GM21360 (cell line): ENCODE results near the gene DENND1C.

ENCODE experiments used
- ATAC-seq: cut with Tn5 transposase; IDR thresholded peaks from one replicate; pipeline ENCODE4 v1.9.1; 2021; ENCODE audit warnings: mild to moderate bottlenecking, moderate library complexity; ENCODE audit not compliant: unreplicated experiment

The DENND1C gene

DNA sequence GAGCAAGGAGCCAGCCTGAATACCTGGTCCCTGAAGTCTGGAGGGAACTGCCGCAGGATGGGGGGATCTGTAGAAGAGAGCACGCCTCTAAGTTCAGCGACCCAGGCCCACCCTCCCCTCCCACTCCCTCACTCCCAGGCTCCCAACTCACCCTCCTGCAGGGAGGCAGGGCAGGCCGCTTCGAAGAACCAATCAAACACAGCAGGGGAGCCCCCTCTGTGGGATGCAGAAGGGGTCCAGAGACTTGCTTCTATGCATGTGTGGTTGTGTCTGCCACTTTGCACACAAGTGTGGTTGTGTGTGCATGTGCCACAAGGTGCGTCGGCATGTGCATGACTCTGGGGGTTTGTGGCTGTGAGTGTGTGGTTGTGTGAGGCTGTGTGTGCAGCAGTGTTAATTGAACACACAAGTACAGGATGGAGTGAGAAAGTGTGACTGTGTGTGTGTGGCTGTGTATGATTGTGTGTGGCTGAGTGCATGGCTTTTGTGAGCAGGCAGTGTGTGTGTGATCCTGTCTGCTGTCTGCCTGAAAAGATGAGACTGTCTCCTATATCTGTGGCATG, 1.7 kb downstream of the DENND1C start:
- ATAC-seq: no peak

DNA sequence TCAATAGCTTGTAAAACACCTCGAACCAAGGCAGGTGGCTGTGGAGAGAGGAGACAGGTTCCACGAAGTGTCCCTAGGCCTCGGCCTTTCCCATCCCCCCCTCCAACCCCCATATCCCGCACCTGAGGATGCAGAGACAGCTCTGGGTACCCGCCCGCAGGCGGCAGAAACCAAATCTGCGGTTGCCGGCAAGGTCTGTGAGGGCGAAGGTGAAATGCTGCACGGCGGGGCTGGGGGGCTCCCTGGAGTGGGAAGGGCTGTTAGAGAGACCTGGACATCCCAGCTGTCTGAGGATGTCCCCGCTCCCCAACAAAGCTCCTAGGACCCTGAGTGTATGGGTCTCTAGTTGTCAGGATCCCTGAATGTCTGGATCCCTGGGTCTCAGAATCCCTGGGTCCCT, 2.8 kb downstream of the DENND1C start:
- no peak for ATAC-seq

DNA sequence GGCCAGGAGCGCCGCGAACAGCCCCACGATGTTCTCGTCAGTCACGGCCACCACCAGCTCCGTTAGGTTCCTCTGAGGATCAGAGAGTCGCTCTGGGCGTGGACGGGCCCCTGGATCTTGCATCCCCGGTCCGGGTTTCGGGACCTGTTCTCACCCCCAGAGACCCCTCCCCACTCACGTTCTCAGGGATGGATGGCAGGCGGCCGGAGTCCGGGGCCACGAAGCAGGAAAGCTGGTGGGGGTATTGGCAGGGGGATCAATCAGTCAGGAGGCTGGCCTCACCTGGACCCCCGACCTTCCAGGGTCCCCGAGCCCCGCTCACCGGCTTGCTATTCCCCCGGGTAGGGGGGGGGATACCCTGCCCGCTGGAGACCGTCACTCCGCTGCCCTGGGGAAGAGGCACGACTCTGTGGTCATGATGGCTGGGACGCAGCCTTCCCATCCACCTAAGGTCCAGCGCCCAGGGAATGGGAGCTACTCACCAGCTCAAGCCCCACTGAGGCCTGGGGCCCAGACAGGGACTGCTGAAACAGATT, 4.6 kb downstream of the DENND1C start:
- no peak for ATAC-seq

DNA sequence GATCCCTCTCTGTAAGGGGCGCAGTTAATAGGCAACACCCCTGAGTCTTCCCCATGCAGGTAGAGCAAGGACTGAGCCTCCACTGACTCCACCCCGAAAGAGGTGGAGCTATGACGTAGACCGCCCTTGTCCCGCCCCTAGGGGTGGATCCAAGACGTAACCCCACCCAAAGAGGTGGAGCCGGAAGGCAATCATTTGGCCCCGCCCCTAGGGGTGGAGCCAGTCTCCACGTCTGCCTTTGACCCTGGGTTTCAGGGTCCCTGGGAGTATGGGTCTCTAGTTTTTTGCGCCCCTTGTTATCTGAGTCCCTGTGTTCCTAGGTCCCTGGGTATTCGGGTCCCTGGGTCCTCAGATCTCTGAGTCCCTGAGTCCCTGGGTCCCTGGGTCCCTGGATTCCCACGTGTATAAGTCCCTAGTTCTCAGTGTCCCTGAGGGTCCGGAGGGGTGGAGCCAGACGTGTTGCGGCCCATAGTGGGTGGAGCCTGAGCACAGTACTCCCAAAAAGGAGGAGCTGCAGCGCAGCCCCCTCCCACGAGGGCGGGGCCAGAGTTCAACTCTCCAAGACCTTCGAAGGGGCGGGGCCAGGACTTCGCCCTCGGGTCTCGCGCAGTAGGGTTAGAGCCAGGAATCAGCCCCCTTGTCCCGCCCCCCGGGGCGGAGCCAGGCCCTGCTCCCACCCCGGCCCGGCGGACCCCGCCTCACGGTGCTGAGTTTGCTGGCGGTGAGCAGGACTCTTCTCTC, 5.3 kb downstream of the DENND1C start:
- no peak for ATAC-seq

DNA sequence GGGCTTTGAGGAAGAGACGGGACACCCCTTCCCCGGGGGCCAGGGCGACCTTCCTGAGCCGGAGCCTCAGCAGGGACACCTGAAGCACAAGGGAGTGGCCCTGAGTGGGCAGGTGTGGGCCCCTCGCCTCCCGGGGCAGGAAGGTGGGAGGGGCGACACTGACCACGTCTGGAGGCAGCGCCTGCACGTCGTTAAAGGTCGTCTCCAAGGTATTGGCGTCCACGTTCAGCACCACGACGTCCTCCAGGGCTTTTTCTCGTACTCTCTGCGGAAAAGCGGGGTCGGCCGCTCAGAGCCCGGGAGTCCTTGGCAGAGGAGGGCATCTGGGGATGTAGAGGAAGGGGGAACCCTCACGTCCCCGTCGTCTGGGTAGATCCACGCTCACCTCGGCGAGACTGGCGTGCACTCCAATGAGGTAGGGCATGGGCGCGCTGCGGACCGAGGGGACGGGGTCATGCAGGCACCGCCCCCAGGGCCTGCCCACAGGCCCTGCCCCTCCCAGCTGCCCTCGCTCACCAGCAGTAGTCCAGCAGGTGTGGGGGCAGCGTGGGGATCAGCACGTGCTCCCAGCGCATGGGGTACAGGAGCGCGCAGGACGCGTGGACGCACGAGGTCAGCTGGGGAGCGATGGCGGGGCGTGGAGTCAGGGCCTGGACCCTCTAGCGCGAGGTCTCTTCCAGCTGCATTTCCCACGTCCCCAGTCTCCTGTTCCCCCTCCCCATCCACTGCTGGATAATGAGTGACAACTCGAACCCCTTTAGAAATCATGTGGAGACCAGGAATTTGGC, 6.1 kb downstream of the DENND1C start:
- ATAC-seq: no peak

DNA sequence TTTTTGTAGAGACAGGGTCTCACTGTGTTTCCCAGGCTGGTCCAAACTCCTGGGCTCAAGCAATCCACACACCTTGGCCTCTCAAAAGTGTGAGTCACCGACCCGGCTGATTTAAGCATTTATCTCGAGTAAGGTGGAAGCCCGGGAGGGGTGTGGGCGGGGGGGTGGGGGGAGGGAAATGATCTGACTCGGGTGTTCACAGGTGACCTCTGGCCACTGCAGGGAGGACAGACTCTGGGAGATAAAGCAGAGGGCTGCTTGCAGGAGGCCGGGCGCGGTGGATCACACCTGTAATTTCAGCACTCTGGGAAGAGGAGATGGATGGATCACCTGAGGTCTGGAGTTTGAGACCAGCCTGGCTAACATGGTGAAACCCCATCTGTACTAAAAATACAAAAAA, 7.9 kb downstream of the DENND1C start:
- ATAC-seq: no peak

DNA sequence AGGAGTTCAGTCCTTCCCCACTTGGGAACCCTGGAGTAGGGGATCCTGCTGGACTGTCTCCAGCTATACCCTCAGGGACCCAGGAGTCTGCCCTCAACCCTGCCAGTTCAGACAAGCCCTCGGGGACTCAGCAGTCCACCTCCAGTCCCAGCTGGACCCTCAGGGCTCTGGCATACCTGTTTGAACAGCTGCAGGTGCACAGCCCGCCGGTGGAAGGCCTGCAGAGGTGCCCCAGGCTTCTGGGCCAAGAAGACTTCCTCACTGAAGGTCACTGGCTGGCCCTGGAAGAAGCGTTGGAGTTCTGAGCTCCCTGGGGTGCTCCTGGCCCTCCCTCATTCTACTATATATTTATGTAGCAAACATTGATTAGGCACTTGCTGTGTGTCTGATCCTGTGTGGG, 8.9 kb downstream of the DENND1C start:
- ATAC-seq: no peak

DNA sequence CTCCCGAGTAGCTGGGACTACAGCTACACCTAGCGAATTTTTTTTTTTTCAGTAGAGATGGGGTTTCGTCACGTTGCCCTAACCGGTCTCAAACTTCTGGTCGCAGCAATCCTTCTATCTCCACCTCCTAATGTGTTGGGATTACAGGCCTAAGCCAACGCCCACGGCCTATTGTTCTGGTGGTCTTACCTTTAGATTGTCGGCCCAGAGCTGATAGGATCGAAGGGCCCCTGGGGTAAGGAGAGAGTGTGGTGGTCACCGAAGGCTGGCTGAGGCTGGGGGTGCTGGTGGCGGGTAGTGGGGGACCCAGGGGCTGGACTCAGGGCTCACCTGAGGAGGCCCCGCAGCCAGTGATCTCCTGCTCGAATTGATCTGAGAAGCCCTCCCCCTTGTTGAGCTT, 10.5 kb downstream of the DENND1C start:
- no peak for ATAC-seq

DNA sequence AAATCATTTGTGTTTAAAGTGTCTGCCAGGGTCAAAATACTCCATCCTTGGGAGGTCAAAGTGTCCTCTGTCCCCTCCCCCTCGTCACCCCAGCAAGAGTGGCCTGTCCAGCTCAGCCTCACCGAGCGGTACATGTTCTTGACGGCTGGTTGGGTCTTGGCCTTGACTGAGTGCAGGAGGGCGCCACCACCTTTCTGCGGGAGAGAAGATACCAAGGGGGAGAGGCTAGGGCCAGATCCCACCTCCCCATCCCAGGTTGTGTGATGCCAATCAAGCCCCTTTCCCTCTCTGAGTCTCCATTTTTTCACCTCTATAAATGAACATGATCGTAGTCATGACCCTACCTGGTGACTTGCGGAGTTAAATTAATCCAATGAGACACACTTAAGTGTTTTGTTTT, 11.4 kb downstream of the DENND1C start:
- no peak for ATAC-seq

DNA sequence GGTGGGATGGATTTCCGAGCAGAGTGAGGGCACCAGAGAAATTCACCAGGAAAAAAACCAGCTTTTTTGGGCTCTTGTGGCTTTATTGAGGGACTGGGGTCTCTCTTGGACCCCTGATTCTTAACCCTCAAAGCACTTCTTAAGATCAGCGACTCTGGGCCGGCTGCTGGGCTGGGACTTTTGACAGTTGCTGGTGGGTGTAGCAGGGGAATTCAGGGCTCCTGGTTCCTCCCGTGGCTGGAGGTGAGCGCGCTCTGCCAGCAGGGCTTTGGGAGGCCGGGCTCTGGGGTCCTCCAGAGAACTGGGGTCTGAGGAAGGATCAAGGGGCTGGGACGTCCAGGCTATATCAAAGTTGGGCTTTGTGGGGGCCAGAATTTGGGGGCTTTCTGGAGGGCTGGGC, 14.2 kb downstream of the DENND1C start:
- no peak for ATAC-seq

DNA sequence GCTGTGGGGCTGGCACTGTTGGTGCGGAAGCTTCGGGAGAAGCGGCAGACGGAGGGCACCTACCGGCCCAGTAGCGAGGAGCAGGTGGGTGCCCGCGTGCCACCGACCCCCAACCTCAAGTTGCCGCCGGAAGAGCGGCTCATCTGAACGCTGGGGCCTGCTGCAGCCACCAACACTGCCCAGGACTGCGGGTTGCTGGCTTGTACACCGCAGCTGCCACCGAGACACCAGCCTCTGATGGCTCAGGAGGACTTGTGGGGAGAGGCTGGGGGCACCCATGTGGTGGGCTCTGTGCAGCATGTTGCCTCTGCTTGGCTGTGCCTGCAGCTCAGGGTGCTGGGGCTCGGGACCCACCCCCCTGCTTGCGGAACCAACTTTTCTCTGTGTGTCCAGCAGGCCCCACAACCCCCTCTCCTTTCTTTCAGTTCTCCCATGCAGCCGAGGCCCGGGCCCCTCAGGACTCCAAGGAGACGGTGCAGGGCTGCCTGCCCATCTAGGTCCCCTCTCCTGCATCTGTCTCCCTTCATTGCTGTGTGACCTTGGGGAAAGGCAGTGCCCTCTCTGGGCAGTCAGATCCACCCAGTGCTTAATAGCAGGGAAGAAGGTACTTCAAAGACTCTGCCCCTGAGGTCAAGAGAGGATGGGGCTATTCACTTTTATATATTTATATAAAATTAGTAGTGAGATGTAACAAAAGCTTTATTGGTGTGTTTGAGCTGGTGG, 14.9 kb downstream of the DENND1C start:
- no peak for ATAC-seq

DNA sequence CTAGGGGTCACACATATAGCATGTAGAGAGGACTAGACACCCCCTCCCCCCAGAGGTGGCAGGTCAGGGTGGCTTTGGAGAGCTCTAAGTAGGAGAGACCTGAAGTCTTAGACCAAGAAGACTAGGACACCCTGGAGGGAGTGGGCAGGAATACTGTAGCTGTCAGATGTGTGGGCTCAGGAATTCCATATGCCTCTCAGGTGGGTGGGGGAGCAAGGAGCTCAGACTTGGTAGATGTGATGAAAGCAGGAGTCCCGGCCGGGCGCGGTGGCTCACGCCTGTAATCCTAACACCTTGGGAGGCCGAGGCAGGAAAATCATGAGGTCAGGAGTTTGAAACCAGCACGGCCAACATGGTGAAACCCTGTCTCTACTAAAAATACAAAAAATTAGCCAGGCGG, 15.9 kb downstream of the DENND1C start:
- no peak for ATAC-seq

DNA sequence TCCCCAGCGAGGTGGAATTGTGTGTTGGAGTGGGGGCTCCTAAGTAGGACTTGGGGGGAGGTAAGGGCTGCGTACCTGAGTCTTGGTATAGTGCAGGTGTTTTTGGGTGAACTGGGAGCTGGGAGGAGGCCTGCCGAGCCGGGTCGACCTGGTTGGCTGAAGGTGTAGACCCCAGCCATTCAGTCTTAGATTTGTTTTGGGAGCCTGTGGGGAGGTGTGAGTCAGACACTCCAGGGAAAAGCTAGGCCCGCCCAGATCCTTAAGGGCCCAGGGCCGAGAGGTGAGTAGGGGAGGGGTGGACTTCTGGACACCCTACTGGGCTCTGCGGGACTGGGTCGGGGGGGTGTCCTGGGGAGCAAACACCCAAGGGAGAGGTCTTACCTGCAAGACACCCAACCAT, 16.6 kb downstream of the DENND1C start:
- ATAC-seq: no peak

DNA sequence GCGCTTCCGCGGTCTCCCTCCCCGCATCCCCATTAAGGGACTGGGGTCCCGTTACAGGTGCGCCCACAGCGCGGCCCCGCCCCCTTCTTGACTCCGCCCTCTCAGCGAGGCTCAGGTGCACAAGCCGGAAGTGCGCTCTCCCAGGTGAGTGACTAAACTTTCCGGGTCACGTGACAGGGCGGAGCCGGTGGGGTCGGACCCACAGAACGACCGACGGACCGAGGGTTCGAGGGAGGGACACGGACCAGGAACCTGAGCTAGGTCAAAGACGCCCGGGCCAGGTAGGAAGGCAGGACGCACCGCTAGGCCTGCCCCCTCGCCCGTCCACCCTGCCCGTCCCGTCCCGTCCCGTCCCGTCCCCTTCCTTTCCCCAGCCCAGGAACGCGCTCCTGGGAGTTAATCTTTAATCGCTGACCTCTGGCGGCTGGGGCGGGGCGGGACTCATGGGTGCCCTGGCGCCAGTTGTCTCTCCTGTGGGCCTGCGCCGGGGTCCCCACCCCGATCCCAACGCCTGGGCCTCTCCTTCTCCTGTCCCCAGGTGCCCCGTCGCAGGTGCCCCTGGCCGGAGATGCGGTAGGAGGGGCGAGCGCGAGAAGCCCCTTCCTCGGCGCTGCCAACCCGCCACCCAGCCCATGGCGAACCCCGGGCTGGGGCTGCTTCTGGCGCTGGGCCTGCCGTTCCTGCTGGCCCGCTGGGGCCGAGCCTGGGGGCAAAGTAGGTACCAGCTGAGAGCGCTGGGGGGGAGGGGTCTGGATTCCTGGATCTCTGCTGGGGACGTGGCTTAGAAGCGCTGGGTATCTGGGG, 17.3 kb downstream of the DENND1C start, which contains the start of gene CRB3:
CRB3 (plus strand) TSS at position 202 of the 804 bp plus-strand sequence; CDS start at position 633, 431 bp downstream.
- no peak for ATAC-seq

DNA sequence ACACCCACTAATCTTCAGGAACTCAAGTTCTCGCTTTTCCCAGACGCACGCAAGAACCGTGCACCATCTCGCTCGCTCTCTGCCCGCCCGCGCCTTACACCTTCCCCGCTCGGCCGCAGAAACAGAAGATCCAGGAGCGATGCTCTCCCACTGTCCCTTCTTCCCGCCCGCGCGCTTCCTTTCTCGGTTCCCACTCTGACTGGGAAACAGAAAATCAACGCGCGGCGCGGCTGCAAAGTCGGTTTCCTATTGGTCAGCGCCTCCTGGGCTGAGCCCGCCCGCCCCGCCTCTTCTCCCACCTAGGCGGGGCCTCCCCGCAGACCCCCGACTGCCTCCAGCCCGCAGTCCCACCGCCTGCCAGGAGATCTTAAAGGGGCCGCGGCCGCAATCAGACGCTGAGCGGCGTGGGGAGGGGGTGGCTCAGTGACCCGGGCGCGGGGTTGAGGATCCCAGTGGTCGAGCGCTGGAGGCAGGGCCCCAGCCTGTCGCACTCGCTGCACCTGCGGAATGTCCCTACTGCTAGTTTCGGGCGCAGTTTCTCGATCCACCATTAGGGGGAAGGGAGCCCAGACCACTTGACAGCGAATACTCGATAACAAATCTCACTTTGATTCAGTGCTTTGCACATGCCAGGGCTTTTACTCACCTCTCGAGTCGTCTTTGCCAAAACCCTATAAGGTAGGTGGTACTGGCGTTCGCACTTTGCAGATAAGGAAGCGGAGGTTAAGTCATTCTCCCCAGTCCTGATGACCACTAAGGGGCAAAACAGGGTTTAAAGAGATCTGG, 21.3 kb downstream of the DENND1C start:
- peak; percentile 63 for ATAC-seq

DNA sequence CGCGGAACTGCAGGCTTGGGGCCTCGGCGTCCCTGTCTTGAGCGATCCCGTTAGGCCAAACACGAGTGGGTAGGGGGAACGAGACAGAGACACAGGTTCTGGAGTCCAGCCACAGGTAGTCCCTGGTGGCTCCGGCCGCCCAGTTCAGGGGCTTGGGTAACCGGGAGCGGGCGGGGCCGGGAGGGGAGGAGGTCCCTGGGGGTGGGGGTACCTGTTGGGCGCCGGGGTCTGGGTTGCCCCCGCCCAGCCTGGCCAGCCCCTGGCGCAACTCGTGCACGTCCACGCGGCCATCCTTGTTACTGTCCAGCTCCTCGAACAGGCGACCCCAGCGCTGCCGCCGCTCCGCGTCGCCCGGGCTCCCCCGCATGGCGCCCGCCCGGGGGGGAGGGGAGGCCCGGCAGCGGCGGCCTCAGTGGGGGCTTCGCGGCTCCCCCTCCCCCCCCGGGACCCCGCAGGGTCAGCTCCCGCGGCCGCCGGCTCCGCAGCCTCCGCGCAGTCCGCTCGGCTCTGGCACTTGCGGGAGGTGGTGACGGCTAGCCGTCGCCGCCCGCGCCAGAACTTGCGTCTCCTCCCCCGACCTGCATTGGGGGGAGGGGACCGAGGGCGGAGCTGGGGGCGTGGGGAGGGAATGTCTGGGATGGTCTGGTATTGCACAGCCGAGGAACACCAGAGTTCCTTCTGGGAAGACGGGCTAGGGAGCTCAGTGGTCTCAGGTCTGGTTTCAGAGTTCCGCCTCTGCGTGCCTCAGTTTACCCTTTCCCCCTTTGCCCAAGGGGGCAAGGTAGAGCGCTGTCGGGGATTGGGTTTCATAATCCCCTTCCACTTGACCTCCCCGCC, 22.1 kb downstream of the DENND1C start, which contains the start of gene SLC25A23:
SLC25A23 (minus strand) TSS at position 531 of the 837 bp plus-strand sequence; CDS start at position 367, 164 bp downstream.
- ATAC-seq: peak; percentile 21

DNA sequence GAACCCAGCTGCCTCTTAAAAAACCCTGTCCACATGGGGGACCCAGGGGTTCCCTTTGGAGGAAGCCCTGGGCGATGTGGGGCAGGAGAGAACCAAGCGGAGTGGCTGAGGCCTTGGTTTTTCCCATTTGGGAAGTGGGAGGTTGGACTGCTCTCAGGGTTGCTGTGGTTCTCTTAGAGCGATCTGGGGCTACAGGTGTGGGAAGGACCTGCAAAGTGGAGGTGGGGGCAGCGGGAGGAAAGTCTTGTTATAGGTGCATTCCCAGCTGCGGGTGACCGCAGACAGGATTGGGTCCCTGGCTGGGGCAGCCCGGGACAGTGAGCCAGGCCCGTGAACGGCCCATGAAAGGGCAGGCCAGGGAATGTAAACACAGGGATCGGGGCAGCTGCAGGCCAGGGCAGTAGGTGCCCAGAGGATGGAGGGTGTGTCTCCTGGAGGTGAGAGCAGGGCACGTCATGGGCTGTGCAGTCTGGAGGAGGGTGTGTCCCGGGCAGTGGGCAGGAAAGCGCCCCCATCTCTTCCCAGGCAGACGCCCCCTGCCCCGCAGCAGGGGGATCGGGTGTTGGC, 22.8 kb downstream of the DENND1C start:
- ATAC-seq: no peak
